Natural killer cell (primary cell): Measurements from ENCODE around the gene IL1F10. TPM values are rescaled to one million over a fixed set of nuclear protein-coding genes. Genes with fewer than 3 reads are reported as not detected.

ENCODE experiments used
- ATAC-seq, 3 donors: fragments of 150-1000 bp in 2 of 3; fragments of 200-7000 bp in 1 of 3; cut with Tn5 transposase; 1 replicate in 1 of 3; 2 replicates in 2 of 3; pipeline ENCODE4 v1.10.0; 2021; ENCODE audit warnings: mild to moderate bottlenecking in 2 of 3, moderate library complexity in 2 of 3
- DNase-seq, 2 donors: peaks; one replicate each; pipeline versions ENCODE4 v3.0.0 to v3.0.0-alpha.2; 2013 to 2021; ENCODE audit warnings: mixed read lengths in 1 of 2
- H3K27ac ChIP-seq: one replicate; pipeline ENCODE4 v1.5.1; 2013; ENCODE audit warnings: mild to moderate bottlenecking, low read length
- H3K27me3 ChIP-seq: one replicate; pipeline ENCODE4 v1.6.1; 2013; ENCODE audit warnings: low read length; ENCODE audit not compliant: control insufficient read depth, insufficient read depth
- H3K36me3 ChIP-seq: one replicate; pipeline ENCODE4 v1.6.1; 2013; ENCODE audit warnings: low read length; ENCODE audit not compliant: control insufficient read depth, insufficient read depth
- H3K4me1 ChIP-seq: one replicate; pipeline ENCODE4 v1.6.1; 2013; ENCODE audit warnings: low read length; ENCODE audit not compliant: control insufficient read depth, insufficient read depth
- H3K4me3 ChIP-seq: one replicate; pipeline ENCODE4 v1.5.1; 2013; ENCODE audit warnings: low read length
- H3K9me3 ChIP-seq: one replicate; pipeline ENCODE4 v1.6.1; 2013; ENCODE audit warnings: low read length; ENCODE audit not compliant: control insufficient read depth, insufficient read depth
- H3K27ac Mint-ChIP-seq, 2 donors: one replicate each; pipeline ENCODE4 v1.8.0; 2022; ENCODE audit warnings: mild to moderate bottlenecking in 2 of 2, mixed read lengths in 2 of 2, moderate library complexity in 1 of 2
- H3K27me3 Mint-ChIP-seq, 2 donors: one replicate each; pipeline ENCODE4 v1.8.0; 2022; ENCODE audit warnings: low read depth in 2 of 2, mixed read lengths in 2 of 2
- H3K36me3 Mint-ChIP-seq: one replicate; pipeline ENCODE4 v1.8.0; 2022; ENCODE audit warnings: mixed read lengths
- H3K4me1 Mint-ChIP-seq, 2 donors: one replicate each; pipeline ENCODE4 v1.8.0; 2022; ENCODE audit warnings: mixed read lengths in 2 of 2
- H3K4me3 Mint-ChIP-seq: one replicate; pipeline ENCODE4 v1.8.0; 2022; ENCODE audit warnings: mild to moderate bottlenecking, moderate library complexity, mixed read lengths
- H3K9me3 Mint-ChIP-seq, 2 donors: one replicate each; pipeline ENCODE4 v1.8.0; 2022; ENCODE audit warnings: mixed read lengths in 2 of 2
- CTCF ChIP-seq: fragments of 200-600 bp; IDR thresholded peaks from one replicate; pipeline ENCODE4 v1.8.0; 2022; ENCODE audit warnings: antibody characterized with exemption
- WGBS: methylation state at CpG from one replicate; pipeline ENCODE4 v1.1.7; 2013; ENCODE audit warnings: missing lambda C conversion rate; ENCODE audit not compliant: insufficient coverage; 5-methylcytosine and 5-hydroxymethylcytosine counted together
- intact Hi-C: fragments of 100-400 bp; cut with micrococcal nuclease; formaldehyde crosslinking; loops from one replicate; pipeline ENCODE4 v1.14.2; 2022
- total RNA-seq, 4 donors: library from RNA; stranded (reverse); fragments of 120-200 nt in 1 of 4; gene quantifications; one replicate each; pipeline versions ENCODE4 v1.2.3 to v1.2.4, GENCODE V29; 2013 to 2022

IL1F10 gene
- total RNA-seq, 3 donors from 2014 or later (not counting 1 experiment from before 2014, with no cell fraction given) = not detected

- 96% methylated on average over 3 of the region's 3 CpGs for WGBS
- H3K27me3 ChIP-seq = no peaks in the 10 kb centered on the region
- Mint-ChIP-seq H3K4me3 (no peak overlapping the region), H3K4me1 (peaks cover 6 to 7% of the 10 kb centered on the region in 2 donors), H3K27me3 (peaks cover 0 to 4% of the 10 kb centered on the region in 2 donors), H3K9me3 (no peaks in the 10 kb centered on the region), H3K36me3 (no peaks in the 10 kb centered on the region), H3K27ac (no peak overlapping the region)
- no peak for TF ChIP-seq CTCF
- no peaks in the 10 kb centered on the region for H3K9me3 ChIP-seq
- H3K4me1 ChIP-seq = peaks cover 11% of the 10 kb centered on the region
- intact Hi-C loops = no loop called here
- H3K4me3 ChIP-seq = no peak overlapping the region
- H3K27ac ChIP-seq = no peak overlapping the region
- ATAC-seq = no peak
- no peaks in the 10 kb centered on the region for H3K36me3 ChIP-seq
- DNase-seq = no peak
Observed at GRCh38 chr2:113076954-113077669, 9.3 kb downstream of the IL1F10 start.

- Histone ChIP-seq H3K27ac (no peak overlapping the region), H3K27me3 (no peaks in the 10 kb centered on the region), H3K4me1 (peaks cover 11% of the 10 kb centered on the region), H3K9me3 (no peaks in the 10 kb centered on the region), H3K36me3 (no peaks in the 10 kb centered on the region), H3K4me3 (no peak overlapping the region)
- Mint-ChIP-seq H3K4me3 (no peak overlapping the region), H3K27me3 (peaks cover 0 to 4% of the 10 kb centered on the region in 2 donors), H3K36me3 (no peaks in the 10 kb centered on the region), H3K27ac (no peak overlapping the region), H3K9me3 (no peaks in the 10 kb centered on the region), H3K4me1 (peaks cover 6 to 7% of the 10 kb centered on the region in 2 donors)
- WGBS = 65% methylated on average over 1 of the region's 1 CpG
- intact Hi-C loops = no loop called here
- no peak for TF ChIP-seq CTCF
- DNase-seq = no peak
- no peak for ATAC-seq
Observed at GRCh38 chr2:113077921-113078320, 10.2 kb downstream of the IL1F10 start.

- H3K27ac Mint-ChIP-seq = no peak overlapping the region
- Histone ChIP-seq H3K36me3 (no peaks in the 10 kb centered on the region), H3K27ac (no peak overlapping the region), H3K9me3 (no peaks in the 10 kb centered on the region), H3K4me1 (peaks cover 11% of the 10 kb centered on the region), H3K27me3 (no peaks in the 10 kb centered on the region), H3K4me3 (no peak overlapping the region)
- no peaks in the 10 kb centered on the region for H3K9me3 Mint-ChIP-seq
- no peak overlapping the region for H3K4me3 Mint-ChIP-seq
- WGBS = 87% methylated on average over 6 of the region's 6 CpGs
- no peak for ATAC-seq
- peaks cover 6 to 7% of the 10 kb centered on the region in 2 donors for H3K4me1 Mint-ChIP-seq
- no peak for TF ChIP-seq CTCF
- no peaks in the 10 kb centered on the region for H3K36me3 Mint-ChIP-seq
- DNase-seq = no peak
- intact Hi-C loops = no loop called here
- H3K27me3 Mint-ChIP-seq = peaks cover 0 to 4% of the 10 kb centered on the region in 2 donors
Observed at GRCh38 chr2:113078350-113078839, 10.6 kb downstream of the IL1F10 start.
